Stimulated activated CD8-positive, alpha-beta memory T cell treated with anti-CD3 and anti-CD28 coated beads, Interleukin-7, amount 100 ng/mL, for 48 hours (primary cell): ENCODE results near the gene PRPF6.
"Not testable (repeated sequence)": the region's sequence is repeated elsewhere in the genome, so short reads cannot be mapped to it uniquely, and the experiment has no call there.

ENCODE experiments used
- DNase-seq, 2 donors: peaks; one replicate each; pipeline ENCODE4 v3.0.0-alpha.2; 2020; ENCODE audit warnings: low read depth in 1 of 2; ENCODE audit errors: extremely low read depth in 1 of 2

Gene PRPF6

DNA sequence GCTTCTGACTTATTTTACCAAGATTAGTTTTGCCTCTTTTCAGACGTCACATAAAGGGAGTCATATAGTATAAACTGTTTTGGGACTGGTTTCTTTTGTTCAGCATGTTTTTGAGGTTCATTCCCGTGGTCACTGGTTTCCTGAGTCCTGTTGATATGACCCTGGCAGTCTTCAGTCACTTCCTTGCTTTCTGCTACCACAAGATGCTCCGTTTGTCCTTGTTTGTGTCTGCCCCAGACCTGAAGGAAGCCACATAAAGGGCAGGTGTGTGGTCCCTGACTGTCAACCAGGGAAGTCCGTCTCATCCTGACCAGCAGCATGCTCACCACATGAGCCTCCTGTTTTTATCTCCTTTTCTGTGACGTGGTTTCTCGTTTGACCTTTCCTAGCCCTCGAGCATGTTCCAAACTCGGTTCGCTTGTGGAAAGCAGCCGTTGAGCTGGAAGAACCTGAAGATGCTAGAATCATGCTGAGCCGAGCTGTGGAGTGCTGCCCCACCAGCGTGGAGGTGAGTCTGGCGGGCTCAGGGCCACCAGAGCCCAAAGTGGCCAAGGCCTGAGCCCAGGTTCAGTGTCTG lies 29.0 kb downstream of the PRPF6 start:
- no peak for DNase-seq

DNA sequence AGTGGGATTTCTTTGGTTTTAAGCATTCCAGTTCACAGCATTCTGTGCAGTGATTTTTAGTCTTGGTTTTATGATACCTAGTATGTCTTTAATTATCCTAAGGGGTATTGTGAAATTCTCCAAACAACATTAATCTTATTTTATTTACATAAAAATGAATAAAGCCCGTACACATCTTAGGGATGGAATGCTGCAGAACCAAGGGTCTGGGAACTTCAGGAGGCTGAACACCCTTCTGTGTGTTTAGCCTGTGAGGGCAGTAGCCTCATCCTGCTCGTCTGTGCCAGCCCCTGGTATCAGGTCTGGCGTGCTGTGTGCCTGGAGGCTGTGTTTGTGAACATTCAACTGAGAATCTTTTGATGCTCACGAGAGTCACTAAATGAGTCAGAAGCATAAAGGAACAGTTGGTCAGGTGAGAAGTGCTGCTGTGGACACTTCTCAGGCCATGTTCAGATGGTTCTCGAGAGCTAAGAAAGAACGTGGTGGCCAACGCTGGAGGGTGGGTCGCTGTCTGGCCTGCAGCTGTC lies 29.8 kb downstream of the PRPF6 start:
- DNase-seq = no peak

DNA sequence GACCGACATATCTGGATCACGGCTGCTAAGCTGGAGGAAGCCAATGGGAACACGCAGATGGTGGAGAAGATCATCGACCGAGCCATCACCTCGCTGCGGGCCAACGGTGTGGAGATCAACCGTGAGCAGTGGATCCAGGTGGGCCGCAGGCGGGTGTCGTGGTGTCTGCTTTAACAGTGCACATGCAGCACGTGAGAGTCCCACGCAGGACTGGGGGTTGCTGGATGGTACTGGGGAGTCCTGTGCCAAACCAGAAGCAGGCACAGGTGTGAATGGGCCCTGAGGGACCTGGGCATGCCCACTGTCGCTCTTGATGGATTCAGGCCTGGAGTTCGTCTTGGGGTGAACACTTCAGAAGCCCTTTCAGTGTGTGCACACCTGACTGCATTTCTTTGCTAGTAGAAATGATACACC lies 30.4 kb downstream of the PRPF6 start:
- no peak for DNase-seq

DNA sequence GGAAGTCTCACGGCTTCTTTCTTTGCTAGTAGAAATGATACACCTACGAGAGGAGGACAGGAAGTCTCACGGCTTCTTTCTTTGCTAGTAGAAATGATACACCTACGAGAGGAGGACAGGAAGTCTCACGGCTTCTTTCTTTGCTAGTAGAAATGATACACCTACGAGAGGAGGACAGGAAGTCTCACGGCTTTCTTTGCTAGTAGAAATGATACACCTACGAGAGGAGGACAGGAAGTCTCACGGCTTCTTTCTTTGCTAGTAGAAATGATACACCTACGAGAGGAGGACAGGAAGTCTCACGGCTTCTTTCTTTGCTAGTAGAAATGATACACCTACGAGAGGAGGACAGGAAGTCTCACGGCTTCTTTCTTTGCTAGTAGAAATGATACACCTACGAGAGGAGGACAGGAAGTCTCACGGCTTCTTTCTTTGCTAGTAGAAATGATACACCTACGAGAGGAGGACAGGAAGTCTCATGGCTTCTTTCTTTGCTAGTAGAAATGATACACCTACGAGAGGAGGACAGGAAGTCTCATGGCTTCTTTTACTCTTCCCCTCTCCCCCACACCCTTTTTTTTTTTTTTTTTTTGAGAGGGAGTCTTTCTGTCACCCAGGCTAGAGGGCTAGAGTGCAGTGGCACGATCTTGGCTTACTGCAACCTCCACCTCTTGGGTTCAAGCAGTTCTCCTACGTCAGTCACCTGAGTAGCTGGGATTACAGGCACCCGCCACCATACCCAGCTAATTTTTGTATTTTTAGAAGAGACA lies 31.6 kb downstream of the PRPF6 start:
- not testable (repeated sequence) for DNase-seq

DNA sequence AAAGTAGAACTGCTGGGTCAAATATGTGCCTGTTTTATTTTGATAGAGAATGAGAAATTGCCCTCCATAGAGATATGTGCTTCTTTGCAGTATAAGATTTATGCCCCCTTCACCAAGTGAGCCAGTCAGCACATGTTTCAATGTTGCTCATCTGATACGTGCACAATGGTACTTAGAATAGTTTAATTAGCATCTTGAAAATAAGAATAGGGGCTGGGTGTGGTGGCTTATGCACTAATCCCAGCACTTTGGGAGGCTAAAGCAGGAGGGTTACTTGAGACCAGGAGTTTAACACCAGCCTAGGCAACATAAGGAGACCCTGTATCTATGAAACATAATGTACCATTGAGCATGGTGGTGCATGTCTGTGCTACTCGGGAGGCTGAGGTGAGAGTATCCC lies 34.7 kb downstream of the PRPF6 start:
- no peak for DNase-seq

DNA sequence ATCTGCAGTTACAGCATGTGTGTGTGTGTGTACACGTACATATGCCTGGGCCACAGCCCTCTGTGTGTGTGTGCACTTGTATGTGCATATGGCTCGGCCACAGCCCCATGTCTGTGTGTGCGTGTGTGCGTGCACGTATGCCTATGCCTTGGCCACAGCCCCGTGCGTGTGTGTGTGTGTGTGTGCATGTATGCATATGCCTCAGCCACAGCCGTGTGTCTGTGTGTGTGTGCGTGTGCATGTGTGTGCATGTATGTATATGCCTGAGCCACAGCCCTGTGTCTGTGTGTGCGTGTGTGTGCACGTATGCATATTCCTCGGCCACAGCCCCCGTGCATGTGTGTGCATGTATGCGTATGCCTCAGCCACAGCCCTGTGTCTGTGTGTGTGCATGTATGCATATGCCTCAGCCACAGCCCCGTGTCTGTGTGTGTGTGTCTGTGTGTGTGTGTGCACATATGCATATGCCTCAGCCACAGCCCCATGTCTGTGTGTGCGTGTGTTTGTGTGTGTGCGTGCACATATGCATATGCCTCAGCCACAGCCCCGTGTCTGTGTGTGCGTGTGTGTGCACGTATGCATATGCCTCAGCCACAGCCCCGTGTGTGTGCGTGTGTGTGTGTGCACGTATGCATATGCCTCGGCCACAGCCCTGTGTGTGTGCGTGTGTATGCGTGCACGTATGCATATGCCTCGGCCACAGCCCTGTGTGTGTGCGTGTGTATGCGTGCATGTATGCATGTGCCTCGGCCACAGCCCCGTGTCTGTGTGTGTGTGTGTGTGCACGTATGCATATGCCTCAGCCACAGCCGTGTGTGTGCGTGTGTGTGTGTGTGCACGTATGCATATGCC lies 40.4 kb downstream of the PRPF6 start:
- DNase-seq = no peak

DNA sequence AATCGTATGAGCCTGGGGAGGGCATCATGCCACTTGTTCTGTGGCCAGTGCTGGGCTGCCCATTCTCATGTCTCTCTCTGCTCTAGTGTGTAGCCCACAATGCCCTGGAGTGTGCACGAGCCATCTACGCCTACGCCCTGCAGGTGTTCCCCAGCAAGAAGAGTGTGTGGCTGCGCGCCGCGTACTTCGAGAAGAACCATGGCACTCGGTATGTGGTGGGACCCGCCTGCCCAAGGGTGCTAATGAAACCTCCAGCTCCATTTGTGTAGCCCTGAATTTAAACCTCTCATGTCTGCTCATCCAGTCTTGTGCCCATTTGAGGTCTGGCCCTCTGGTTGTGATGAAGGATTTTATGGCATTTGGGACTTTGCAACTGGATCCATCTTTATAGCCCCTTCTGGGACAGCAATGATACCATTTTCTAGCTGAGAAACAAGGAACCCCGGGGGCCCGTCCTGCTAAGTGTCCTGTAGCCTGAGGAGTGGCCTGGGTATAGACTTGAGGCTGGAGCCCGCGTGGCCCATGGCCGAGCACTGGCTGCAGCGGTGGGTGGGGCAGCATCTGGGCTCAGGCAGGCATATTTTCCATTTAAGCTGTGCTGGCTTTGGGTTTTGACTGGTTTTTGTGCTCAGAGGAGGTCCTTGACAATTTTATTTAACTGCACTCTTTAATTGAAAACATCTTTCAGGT lies 41.9 kb downstream of the PRPF6 start:
- no peak for DNase-seq

DNA sequence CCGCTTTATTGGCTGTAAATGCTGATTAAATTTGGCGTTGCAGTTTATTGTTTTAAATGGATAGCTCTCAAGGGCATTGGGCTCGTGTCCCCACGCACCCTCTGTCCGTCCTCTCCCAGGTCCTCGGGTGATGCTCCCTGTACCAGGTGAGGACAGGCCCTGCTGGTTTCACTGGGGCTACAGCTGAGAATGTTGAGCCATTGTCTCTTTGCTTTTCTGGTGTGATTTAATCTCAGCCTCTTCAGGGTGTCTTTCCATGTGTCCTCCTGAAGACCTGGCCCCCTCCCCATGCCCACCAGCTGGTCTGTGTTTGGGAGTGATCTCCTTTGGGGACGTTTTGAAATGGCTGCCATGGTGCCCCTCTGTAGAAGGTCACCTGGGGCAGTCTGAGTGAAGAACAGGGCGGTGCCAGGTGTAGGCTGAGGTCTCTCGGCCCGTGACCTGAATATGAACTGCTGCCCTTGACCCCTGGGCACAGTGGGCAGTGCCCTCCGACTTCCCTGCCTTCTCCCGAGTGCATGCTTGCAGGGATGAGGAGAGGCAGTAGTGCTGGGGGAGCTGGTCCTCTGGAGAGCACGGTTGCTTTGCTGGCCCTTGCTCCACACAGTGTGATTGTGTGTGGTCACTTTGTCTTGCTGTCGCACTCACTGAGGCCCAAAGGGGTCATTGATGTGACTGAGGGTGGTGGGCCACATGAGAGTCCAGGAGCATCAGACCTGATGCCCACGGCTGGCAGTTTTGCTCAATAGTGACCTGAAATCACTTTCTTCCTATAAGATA lies 42.6 kb downstream of the PRPF6 start:
- no peak for DNase-seq

DNA sequence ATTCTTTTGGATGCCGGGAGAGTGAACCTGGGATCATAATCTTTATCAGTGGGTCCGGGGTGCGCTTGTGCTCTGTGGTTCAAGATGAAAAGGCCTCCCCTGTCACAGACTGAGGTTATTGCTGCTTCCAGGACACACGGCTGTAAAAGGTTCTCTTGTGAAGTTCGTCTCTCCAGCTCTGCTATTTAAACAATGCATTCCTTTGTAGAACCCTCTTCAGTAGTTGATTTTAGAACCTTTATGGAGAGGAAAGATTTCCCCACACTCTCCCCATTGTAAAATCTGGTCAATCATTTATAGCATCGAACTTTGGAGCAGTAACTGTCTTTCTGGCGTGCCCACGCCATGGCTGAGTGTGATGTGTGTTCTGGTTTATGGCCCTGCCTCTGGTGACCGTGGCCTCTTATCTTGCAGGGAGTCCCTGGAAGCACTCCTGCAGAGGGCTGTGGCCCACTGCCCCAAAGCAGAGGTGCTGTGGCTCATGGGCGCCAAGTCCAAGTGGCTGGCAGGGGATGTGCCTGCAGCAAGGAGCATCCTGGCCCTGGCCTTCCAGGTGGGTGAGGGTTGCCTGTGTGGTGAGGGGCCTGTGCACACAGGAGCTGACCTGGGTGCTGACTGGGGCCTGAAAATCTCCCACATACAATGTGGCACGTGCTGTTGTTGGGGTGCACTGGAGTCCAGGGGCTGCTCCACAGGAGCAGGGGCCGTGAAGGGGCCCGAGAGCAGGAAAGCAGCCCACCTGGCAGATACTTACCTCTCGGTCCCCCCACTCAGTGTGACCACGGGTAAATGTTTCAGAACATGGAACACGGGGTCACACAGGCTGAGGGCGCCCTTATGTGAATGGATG lies 43.4 kb downstream of the PRPF6 start:
- no peak for DNase-seq

DNA sequence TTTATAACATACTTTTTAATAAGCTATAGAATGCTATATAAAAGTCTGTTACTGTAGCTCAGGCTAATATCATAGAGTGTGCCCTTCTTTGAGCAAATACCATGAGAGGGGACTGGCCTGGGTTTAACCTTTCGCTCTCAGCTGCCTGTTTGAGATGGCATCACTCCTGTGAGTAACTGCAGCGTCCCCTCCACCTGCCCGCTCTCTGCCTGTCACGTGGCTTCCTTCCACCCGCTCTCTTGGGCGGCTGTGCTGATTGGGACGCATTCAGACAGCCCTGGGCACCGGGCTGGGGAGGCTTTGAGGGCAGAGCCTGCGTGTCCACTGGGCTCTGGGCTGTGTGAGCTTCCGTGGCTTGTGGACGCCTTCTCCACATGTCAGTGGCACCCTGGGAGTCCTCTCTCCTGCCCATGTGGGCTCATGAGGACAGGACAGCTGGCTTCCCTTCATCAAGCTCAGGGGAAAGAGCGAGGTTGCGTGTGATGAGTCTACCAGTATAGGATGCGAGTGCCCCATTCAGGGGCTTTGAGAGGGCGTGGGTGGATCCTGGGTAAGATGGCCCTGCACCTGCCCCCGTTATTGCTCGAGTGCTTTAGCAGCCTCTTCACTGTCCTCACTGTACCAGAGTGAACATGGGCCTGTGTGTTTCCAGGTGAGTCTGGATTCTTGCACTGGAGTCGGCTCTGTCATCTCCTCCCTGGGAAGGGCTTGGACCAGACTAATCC lies 44.3 kb downstream of the PRPF6 start:
- DNase-seq = no peak

DNA sequence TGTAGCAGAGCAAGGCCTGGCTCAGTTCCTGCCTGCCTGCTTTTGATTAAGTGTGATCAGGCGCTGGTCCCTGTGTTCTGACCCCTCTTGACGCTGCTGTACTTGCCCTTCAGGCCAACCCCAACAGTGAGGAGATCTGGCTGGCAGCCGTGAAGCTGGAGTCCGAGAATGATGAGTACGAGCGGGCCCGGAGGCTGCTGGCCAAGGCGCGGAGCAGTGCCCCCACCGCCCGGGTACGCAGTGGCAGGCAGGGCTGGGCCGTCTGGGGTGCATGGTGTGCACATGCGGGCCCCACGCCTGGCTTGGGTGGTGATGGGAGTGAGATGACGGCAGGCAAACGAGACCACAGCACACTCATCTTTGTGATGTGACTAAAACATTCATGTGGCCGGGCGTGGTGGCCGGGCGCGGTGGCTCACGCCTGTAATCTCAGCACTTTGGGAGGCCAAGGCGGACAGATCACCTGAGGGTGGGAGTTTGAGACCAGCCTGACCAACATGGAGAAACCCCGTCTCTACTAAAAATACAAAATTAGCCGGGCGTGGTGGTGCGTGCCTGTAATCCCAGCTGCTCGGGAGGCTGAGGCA lies 45.0 kb downstream of the PRPF6 start:
- DNase-seq = no peak

DNA sequence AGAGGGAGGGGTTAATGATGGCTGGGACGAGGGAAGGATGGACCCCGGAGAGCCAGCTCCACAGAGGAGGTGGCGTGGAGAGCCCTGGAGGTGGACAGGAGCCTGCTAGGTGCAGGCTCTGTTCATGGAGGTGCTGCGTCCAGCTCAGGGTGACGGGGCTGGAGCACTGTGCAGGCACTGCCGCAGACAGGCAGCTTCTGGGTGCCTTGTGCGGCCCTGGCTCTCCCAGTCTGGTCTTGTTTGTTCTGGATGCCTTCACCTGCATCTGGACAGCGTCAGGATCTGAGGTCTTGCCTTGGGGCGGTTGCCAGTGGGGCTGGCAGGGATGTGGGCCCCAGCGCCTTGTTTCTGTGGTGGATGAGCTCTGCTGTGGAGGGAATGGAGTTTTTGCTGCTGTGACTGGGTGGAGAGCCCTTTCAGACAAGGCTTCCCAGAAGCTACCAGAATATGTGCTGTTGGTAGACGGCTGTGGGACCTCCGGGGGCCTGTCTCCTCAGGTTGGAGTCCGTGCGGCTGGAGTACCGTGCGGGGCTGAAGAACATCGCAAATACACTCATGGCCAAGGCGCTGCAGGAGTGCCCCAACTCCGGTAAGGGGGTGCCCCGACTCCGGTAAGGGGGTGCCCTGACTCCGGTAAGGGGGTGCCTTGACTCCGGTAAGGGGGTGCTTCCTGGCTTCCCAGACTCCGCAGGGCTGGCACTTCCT lies 47.2 kb downstream of the PRPF6 start:
- no peak for DNase-seq

DNA sequence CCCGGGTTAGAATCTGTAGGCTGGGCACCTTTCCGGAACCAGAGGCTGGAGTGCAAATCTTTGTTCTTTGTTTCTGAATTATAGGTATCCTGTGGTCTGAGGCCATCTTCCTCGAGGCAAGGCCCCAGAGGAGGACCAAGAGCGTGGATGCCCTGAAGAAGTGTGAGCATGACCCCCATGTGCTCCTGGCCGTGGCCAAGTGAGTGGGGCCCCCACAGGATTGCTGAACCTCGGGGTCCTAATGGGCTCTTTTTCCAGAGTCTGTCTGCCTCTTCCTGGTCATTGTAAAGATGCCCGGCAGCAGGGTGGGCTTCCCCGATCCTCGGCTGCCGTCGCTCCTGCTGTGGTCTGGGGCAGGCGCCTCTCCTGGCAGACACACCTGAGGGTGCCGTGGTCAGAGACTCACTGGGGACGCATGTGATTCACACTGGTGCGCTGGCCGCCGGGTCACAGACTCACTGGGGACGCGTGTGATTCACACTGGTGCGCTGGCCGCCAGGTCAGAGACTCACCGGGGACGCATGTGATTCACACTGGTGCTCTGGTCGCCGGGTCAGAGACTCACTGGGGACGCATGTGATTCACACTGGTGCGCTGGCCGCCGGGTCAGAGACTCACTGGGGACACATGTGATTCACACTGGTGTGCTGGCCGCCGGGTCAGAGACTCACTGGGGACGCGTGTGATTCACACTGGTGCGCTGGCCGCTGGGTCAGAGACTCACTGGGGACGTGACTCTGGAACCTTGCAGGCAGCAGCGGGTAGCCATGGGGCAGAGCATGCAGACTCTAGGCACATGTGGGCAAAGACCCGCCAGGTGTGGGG lies 48.6 kb downstream of the PRPF6 start:
- DNase-seq = no peak

DNA sequence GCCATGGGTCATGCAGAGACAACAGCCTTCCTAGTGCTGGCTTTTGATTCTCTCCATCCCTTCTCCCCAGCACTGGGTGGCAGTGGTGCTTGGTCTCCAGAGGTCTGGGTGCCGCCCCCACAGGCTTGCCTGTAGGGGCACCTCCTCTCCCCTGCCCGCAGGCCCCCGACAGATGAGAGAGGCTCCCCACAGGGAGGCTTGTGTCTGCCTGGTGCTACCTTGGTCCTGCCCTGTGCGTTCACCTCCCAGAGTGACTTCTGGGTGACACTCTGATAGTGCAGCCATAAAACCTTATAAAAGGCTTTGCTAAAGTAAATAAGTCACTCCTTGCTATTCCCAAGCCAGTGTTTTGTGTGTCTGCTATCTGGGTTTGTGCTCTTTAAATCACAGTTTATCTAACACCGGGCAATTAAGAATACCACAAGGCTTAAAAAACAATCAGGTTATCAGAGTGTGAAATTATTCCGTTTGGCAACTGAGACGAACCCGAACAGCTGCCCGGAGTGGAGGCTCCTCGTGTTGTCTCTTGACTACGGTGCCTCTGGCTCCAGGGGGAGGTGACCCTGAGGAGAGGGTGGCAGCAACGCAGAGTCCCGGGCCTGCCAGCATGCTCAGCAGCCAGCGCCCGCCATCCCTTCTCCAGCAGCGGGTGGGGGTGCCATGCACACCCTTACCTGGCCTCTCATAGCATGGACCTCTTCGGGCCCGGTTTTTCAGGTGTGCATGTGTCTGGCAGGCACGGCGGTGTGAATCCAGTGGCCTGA lies 49.6 kb downstream of the PRPF6 start:
- DNase-seq = no peak

DNA sequence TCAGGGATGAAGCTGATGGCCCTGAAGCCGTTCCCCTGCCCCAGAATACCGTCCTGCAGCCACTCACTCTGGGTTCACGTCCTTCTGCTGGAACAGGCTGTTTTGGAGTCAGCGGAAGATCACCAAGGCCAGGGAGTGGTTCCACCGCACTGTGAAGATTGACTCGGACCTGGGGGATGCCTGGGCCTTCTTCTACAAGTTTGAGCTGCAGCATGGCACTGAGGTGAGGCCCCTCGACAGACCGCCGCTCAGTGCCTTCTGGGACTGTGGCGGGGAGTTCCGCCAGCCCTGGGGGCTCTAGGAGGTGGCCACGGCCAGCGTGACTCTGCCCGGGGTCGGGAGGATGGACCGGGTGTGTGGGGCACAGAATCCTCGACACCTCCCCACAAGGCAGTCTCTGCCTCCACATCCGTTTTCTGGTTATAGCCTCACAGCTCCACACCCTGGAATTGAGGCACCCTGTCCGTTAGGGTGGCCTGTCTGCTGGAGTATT lies 50.9 kb downstream of the PRPF6 start:
- no peak for DNase-seq
